ENCODE results near the gene NDST1.

Gene NDST1

GRCh38 chr5:150558088-150558621, 50.2 kb downstream of the NDST1 start:
- no peak for DNase-seq (ENCODE audit: low read depth)
- H3K4me3 ChIP-seq (ENCODE audit: low read depth, low read length), result no peak overlapping the region
- TF ChIP-seq CTCF (conservative IDR thresholded peaks at IDR 0.05; ENCODE audit: low read depth, low read length), result no peak

GRCh38 chr5:150559088-150559487, 51.2 kb downstream of the NDST1 start:
- no peak for DNase-seq (ENCODE audit: low read depth)
- TF ChIP-seq CTCF (conservative IDR thresholded peaks at IDR 0.05; ENCODE audit: low read depth, low read length), result no peak
- no peak overlapping the region for H3K4me3 ChIP-seq (ENCODE audit: low read depth, low read length)

- no peak overlapping the region for H3K4me3 ChIP-seq (ENCODE audit: low read depth, low read length)
- no peak for TF ChIP-seq CTCF (conservative IDR thresholded peaks at IDR 0.05; ENCODE audit: low read depth, low read length)
- peak; percentile 57 for DNase-seq (ENCODE audit: low read depth)
Measured at GRCh38 chr5:150559701-150560100, 51.8 kb downstream of the NDST1 start.

GRCh38 chr5:150560401-150561191, 52.7 kb downstream of the NDST1 start:
- no peak overlapping the region for H3K4me3 ChIP-seq (ENCODE audit: low read depth, low read length)
- DNase-seq (ENCODE audit: low read depth), result peak; percentile 93
- TF ChIP-seq CTCF (conservative IDR thresholded peaks at IDR 0.05; ENCODE audit: low read depth, low read length), result peak; percentile 87

- no peak overlapping the region for H3K4me3 ChIP-seq (ENCODE audit: low read depth, low read length)
- DNase-seq (ENCODE audit: low read depth), result no peak
- no peak for TF ChIP-seq CTCF (conservative IDR thresholded peaks at IDR 0.05; ENCODE audit: low read depth, low read length)
Measured at GRCh38 chr5:150561192-150561512, 53.2 kb downstream of the NDST1 start.

- no peak for DNase-seq (ENCODE audit: low read depth)
- H3K4me3 ChIP-seq (ENCODE audit: low read depth, low read length), result no peak overlapping the region
- TF ChIP-seq CTCF (conservative IDR thresholded peaks at IDR 0.05; ENCODE audit: low read depth, low read length), result no peak
Measured at GRCh38 chr5:150561571-150562275, 53.8 kb downstream of the NDST1 start.

Data from choroid plexus epithelial cell (primary cell).